B cell (primary cell): Measurements from ENCODE around the gene CKAP5.

Experiments used
- EZH2 ChIP-seq: IDR thresholded peaks from 2 replicates; pipeline ENCODE4 v1.6.1; 2012; ENCODE audit warnings: borderline replicate concordance, low read depth, mild to moderate bottlenecking, moderate library complexity, low read length; ENCODE audit not compliant: insufficient read depth, poor library complexity, severe bottlenecking
- TF ChIP-seq, protein P1 (sequence below): fragments of 200-600 bp; IDR thresholded peaks from one replicate; pipeline ENCODE4 v1.8.0; 2022; ENCODE audit warnings: antibody characterized with exemption, mild to moderate bottlenecking

DNA sequence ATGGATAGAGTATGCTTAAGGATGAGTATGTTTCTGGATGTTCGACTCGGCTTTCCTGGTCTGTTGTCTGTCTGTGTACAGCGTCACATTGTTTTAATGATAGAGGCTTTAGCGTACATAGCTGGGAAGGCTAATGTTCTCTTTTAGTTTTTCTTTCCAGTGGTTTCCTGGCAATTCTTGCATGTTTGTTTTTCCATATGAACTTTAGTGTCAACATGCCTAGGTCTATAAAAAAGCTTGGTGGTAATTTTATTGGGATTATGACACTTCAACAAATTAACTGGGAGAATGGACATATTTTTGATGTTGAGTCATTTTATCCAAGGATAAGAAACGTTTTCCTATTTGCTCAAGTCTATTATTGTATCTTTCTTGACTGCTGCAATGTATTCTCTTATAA, 109.5 kb downstream of the CKAP5 start:
- TF ChIP-seq, protein P1, sequence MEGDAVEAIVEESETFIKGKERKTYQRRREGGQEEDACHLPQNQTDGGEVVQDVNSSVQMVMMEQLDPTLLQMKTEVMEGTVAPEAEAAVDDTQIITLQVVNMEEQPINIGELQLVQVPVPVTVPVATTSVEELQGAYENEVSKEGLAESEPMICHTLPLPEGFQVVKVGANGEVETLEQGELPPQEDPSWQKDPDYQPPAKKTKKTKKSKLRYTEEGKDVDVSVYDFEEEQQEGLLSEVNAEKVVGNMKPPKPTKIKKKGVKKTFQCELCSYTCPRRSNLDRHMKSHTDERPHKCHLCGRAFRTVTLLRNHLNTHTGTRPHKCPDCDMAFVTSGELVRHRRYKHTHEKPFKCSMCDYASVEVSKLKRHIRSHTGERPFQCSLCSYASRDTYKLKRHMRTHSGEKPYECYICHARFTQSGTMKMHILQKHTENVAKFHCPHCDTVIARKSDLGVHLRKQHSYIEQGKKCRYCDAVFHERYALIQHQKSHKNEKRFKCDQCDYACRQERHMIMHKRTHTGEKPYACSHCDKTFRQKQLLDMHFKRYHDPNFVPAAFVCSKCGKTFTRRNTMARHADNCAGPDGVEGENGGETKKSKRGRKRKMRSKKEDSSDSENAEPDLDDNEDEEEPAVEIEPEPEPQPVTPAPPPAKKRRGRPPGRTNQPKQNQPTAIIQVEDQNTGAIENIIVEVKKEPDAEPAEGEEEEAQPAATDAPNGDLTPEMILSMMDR = no peak
- TF ChIP-seq EZH2 = no peak
